HepG2 (cell line): Measurements from ENCODE around the gene ZSWIM7. TPM values are rescaled to one million over a fixed set of nuclear protein-coding genes. Genes with fewer than 3 reads are reported as not detected.

ENCODE experiments used
- AHR ChIP-seq: IDR thresholded peaks from 2 replicates; pipeline ENCODE4 v1.6.1; 2018; ENCODE audit warnings: missing genetic modification reagents, missing compliant biosample characterization
- IKZF1 ChIP-seq: fragments of 450-650 bp; IDR thresholded peaks from 2 replicates; pipeline ENCODE4 v1.7.1; 2016
- MAF1 ChIP-seq: sonication (generic); formaldehyde crosslinking; IDR thresholded peaks from 2 replicates; pipeline ENCODE4 v1.5.0; 2020; ENCODE audit warnings: missing genetic modification reagents, borderline replicate concordance
- SRSF4 ChIP-seq: fragments of 200-400 bp; formaldehyde crosslinking; IDR thresholded peaks from one replicate; pipeline ENCODE4 v1.6.1; 2018; ENCODE audit warnings: mild to moderate bottlenecking, low read depth, low read length, moderate library complexity; ENCODE audit not compliant: poor library complexity, severe bottlenecking
- ZFP36L1 ChIP-seq: sonication (generic); formaldehyde crosslinking; IDR thresholded peaks from 2 replicates; pipeline ENCODE4 v1.8.0; 2022; ENCODE audit warnings: mild to moderate bottlenecking, missing genetic modification reagents, moderate library complexity
- ZNF329 ChIP-seq: sonication (generic); formaldehyde crosslinking; IDR thresholded peaks from 2 replicates; pipeline ENCODE4 v1.9.0; 2021; ENCODE audit warnings: low read depth, mild to moderate bottlenecking, missing genetic modification reagents
- ZNF562 ChIP-seq: sonication (generic); formaldehyde crosslinking; IDR thresholded peaks from 2 replicates; pipeline ENCODE4 v1.8.0; 2022; ENCODE audit warnings: missing genetic modification reagents, borderline replicate concordance
- ZNF605 ChIP-seq: sonication (generic); formaldehyde crosslinking; IDR thresholded peaks from 2 replicates; pipeline ENCODE4 v1.8.0; 2022; ENCODE audit warnings: mild to moderate bottlenecking, missing genetic modification reagents
- polyA plus RNA-seq, 8 experiments: library from polyadenylated mRNA; depleted of rRNA in 3 of 8; stranded (reverse) in 7 of 8; unstranded in 1 of 8; fragments of >200 nt; fragmentation: Illumina TruSeq in 4 of 8; extraction: Trizol in 4 of 8; gene quantifications; 2 replicates each; pipeline versions ENCODE4 v1.2.1 to v1.2.3, GENCODE V29; 2011 to 2016; ENCODE audit warnings: low read depth in 4 of 8, missing spikeins in 1 of 8, mixed read lengths in 1 of 8; ENCODE audit not compliant: insufficient read depth in 1 of 8
- total RNA-seq, 5 experiments: library from RNA; depleted of rRNA; stranded (reverse); fragments of >200 nt; fragmentation: Illumina TruSeq; extraction: Trizol; gene quantifications; 2 replicates each; pipeline ENCODE4 v1.2.3, GENCODE V29; 2016; ENCODE audit warnings: low read depth in 1 of 5
- TF ChIP-seq, protein P1 (sequence below): sonication (generic); formaldehyde crosslinking; IDR thresholded peaks from 2 replicates; pipeline ENCODE4 v1.4.0; 2020; ENCODE audit warnings: missing genetic modification reagents
- TF ChIP-seq, protein P2 (sequence below): sonication (generic); formaldehyde crosslinking; IDR thresholded peaks from 2 replicates; pipeline ENCODE4 v1.9.0; 2021; ENCODE audit warnings: missing genetic modification reagents, borderline replicate concordance
- TF ChIP-seq, protein P3 (sequence below): sonication (generic); formaldehyde crosslinking; IDR thresholded peaks from 2 replicates; pipeline ENCODE4 v1.5.1; 2020; ENCODE audit warnings: missing genetic modification reagents, mild to moderate bottlenecking, borderline replicate concordance
- TF ChIP-seq, protein P4 (sequence below): sonication (generic); formaldehyde crosslinking; IDR thresholded peaks from 2 replicates; pipeline ENCODE4 v1.4.0; 2020; ENCODE audit warnings: mild to moderate bottlenecking, missing genetic modification reagents
- TF ChIP-seq, protein P5 (sequence below): sonication (generic); formaldehyde crosslinking; IDR thresholded peaks from 2 replicates; pipeline ENCODE4 v1.5.0; 2020; ENCODE audit warnings: mild to moderate bottlenecking, missing genetic modification reagents, borderline replicate concordance
- TF ChIP-seq, protein P6 (sequence below): sonication (generic); IDR thresholded peaks from 2 replicates; pipeline ENCODE4 v1.6.1; 2016; ENCODE audit warnings: low read depth, borderline replicate concordance

The ZSWIM7 gene
- total and polyA plus RNA-seq, 2 of the 13 experiments (the other 11 are each of a cell fraction or from before 2014, with no cell fraction given), result 13.1 to 28.1 TPM

DNA sequence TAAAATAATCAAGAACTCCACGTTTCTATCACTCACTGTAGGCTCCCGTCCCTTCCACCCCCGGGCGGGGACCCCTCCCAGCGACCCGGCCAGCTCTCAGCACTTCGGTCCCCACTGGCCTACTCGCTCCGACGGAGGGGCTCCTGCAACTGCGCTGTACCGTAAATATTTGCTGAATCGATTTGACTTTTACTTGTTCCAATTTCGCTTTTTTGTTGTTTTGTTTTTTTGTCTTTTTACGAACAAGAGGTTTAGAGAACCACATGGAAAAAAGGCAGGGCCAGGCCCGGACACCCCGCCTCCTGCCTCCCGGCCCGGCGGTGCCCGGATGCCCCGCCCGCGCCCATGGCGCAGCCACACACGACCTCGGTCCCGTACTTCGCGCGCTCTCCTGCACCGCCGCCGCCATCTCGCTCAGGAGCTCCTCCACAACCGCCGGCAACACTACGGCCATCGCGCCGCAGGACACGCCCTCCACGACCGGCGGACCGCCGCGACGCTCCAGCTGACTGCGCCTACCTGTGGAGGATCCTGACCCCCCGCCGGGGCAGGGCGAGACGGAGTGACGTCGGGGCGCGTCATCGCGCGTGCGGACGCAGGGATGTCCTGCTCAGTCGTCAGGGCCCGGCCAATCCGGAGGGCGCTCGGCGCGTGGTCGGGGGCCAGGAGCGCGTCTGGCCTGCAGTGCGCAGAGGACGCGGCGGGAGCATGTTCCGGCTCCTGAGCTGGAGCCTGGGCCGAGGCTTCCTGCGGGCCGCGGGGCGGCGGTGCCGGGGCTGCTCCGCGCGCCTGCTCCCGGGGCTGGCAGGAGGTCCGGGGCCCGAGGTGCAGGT lies at the start of gene ZSWIM7, which contains the start of gene TTC19 (continued):
- TF ChIP-seq, protein P1, sequence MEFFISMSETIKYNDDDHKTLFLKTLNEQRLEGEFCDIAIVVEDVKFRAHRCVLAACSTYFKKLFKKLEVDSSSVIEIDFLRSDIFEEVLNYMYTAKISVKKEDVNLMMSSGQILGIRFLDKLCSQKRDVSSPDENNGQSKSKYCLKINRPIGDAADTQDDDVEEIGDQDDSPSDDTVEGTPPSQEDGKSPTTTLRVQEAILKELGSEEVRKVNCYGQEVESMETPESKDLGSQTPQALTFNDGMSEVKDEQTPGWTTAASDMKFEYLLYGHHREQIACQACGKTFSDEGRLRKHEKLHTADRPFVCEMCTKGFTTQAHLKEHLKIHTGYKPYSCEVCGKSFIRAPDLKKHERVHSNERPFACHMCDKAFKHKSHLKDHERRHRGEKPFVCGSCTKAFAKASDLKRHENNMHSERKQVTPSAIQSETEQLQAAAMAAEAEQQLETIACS (CRISPR knock-in tag), result no peak
- TF ChIP-seq ZFP36L1 (CRISPR knock-in tag), result no peak; the same call in 1 of the 2 replicates
- TF ChIP-seq, protein P2, sequence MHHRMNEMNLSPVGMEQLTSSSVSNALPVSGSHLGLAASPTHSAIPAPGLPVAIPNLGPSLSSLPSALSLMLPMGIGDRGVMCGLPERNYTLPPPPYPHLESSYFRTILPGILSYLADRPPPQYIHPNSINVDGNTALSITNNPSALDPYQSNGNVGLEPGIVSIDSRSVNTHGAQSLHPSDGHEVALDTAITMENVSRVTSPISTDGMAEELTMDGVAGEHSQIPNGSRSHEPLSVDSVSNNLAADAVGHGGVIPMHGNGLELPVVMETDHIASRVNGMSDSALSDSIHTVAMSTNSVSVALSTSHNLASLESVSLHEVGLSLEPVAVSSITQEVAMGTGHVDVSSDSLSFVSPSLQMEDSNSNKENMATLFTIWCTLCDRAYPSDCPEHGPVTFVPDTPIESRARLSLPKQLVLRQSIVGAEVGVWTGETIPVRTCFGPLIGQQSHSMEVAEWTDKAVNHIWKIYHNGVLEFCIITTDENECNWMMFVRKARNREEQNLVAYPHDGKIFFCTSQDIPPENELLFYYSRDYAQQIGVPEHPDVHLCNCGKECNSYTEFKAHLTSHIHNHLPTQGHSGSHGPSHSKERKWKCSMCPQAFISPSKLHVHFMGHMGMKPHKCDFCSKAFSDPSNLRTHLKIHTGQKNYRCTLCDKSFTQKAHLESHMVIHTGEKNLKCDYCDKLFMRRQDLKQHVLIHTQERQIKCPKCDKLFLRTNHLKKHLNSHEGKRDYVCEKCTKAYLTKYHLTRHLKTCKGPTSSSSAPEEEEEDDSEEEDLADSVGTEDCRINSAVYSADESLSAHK, result no peak
- TF ChIP-seq IKZF1, result no peak
- peak; percentile 66; the same call in 1 of the 2 replicates for TF ChIP-seq ZNF605 (CRISPR knock-in tag)
- TF ChIP-seq, protein P3, sequence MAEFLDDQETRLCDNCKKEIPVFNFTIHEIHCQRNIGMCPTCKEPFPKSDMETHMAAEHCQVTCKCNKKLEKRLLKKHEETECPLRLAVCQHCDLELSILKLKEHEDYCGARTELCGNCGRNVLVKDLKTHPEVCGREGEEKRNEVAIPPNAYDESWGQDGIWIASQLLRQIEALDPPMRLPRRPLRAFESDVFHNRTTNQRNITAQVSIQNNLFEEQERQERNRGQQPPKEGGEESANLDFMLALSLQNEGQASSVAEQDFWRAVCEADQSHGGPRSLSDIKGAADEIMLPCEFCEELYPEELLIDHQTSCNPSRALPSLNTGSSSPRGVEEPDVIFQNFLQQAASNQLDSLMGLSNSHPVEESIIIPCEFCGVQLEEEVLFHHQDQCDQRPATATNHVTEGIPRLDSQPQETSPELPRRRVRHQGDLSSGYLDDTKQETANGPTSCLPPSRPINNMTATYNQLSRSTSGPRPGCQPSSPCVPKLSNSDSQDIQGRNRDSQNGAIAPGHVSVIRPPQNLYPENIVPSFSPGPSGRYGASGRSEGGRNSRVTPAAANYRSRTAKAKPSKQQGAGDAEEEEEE (CRISPR knock-in tag), result no peak
- TF ChIP-seq, protein P4, sequence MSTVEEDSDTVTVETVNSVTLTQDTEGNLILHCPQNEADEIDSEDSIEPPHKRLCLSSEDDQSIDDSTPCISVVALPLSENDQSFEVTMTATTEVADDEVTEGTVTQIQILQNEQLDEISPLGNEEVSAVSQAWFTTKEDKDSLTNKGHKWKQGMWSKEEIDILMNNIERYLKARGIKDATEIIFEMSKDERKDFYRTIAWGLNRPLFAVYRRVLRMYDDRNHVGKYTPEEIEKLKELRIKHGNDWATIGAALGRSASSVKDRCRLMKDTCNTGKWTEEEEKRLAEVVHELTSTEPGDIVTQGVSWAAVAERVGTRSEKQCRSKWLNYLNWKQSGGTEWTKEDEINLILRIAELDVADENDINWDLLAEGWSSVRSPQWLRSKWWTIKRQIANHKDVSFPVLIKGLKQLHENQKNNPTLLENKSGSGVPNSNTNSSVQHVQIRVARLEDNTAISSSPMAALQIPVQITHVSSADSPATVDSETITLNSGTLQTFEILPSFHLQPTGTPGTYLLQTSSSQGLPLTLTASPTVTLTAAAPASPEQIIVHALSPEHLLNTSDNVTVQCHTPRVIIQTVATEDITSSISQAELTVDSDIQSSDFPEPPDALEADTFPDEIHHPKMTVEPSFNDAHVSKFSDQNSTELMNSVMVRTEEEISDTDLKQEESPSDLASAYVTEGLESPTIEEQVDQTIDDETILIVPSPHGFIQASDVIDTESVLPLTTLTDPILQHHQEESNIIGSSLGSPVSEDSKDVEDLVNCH (CRISPR knock-in tag), result no peak
- TF ChIP-seq, protein P5, sequence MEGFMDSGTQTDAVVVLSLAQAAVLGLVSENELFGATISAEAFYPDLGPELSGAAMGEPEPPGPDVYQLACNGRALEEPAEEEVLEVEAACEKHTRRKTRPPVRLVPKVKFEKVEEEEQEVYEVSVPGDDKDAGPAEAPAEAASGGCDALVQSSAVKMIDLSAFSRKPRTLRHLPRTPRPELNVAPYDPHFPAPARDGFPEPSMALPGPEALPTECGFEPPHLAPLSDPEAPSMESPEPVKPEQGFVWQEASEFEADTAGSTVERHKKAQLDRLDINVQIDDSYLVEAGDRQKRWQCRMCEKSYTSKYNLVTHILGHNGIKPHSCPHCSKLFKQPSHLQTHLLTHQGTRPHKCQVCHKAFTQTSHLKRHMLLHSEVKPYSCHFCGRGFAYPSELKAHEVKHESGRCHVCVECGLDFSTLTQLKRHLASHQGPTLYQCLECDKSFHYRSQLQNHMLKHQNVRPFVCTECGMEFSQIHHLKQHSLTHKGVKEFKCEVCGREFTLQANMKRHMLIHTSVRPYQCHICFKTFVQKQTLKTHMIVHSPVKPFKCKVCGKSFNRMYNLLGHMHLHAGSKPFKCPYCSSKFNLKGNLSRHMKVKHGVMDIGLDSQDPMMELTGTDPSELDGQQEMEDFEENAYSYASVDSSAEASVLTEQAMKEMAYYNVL (CRISPR knock-in tag), result peak; percentile 88
- TF ChIP-seq MAF1 (CRISPR knock-in tag), result peak; percentile 58
- peak; percentile 83; the same call in 1 of the 2 replicates for TF ChIP-seq ZNF329 (CRISPR knock-in tag)
- TF ChIP-seq SRSF4, result no peak
- 0 out of 2 replicates have a peak, but pooled peaks have one; percentile 47 for TF ChIP-seq ZNF562 (CRISPR knock-in tag)
- TF ChIP-seq, protein P6, sequence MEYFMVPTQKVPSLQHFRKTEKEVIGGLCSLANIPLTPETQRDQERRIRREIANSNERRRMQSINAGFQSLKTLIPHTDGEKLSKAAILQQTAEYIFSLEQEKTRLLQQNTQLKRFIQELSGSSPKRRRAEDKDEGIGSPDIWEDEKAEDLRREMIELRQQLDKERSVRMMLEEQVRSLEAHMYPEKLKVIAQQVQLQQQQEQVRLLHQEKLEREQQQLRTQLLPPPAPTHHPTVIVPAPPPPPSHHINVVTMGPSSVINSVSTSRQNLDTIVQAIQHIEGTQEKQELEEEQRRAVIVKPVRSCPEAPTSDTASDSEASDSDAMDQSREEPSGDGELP, result peak; percentile 99
- TF ChIP-seq AHR, result peak; percentile 87
